HG02870 (cell line): ENCODE measurements around the gene HHAT.
A peak's percentile ranks its signal among the peaks of the same experiment; 100 is the strongest.

ENCODE experiments used
- ATAC-seq: cut with Tn5 transposase; IDR thresholded peaks from one replicate; pipeline ENCODE4 v1.9.1; 2021; ENCODE audit warnings: mild to moderate bottlenecking, moderate library complexity; ENCODE audit not compliant: unreplicated experiment

HHAT gene

DNA sequence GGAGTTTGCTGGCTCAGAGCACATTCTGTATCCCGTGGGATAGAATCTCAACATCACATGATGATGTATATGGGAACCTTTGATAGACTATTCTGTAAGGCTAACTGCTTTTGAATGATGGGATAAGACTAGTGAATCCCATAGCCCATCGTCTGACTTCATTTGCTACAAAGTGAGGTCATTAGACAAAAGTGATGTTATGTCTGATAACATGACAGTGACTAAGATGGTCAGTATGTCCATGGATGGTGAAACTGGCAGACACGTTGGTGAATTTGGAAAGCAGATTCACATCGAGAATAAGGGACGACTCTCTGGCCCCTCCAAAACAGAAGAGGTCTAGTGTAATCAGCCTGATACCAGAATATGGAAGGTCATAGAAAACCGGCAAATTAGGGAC is 108.4 kb downstream of the HHAT start:
- ATAC-seq, result no peak

- ATAC-seq, result no peak
These were observed 109.1 kb downstream of the HHAT start for GRCh38 chr1:210437781-210438180.

DNA sequence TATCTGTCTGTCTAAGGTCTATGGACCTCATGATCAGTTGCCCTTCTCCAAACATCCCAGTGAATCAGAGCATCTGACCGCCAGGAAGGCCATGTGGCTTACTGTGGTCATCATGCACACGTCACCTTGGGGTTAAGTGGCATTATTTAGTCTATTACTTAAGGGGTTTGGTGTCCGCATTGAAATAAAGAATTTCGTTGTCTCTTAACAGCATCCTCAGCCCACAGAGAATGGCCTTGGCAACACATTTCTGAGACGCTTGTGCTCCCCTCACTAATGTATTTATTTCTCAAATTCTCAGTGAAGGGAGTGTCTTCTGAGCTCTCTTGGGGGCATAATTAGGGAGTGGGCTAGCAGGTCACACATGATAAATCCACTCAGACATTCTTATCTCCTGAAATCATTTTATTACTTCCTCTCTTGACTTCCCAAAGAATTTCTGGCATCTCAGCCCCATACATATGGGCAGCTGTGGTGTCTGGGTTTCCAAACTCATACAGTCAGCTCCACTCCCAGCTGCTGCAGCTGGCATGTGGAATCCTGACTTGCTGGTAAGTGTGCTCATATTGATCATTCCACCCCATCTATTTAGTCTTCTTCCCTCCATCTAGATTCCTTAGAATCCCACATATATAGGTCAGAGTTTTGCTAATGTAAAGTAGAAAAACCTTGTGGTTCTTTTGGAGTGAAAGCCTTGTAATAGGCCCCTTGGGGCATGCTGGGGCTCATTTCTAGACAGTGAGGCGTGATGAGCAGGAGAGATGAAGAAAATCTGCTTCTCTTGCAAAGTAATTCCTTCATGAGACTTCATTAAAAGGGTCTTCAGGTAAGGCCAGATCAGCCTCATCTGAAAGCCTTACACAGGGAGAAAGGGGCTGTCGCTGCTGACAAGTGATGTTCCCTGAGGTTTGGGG is 110.5 kb downstream of the HHAT start:
- no peak for ATAC-seq

GRCh38 chr1:210440081-210440480 is 111.4 kb downstream of the HHAT start:
- ATAC-seq, result no peak

GRCh38 chr1:210441028-210441427 is 112.3 kb downstream of the HHAT start:
- no peak for ATAC-seq

DNA sequence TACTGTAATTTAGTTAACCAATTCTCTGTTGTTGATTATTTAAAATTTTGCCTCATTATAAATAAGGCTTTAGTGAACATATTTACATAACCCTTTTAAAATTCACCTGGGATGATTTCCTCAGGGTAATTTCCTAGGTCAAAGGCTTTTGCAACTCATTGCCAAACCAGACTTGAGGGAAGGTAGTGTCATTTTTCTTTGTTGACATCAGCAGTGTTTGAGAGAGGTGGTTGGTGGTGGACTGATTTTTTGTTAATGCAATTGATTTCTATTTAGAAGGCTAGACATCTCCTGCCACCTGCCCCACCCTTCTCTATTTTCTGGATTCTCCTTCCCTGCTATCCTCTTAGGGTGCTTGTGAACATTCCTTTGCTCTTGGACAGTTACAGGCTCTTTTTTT is 116.8 kb downstream of the HHAT start:
- ATAC-seq, result no peak

DNA sequence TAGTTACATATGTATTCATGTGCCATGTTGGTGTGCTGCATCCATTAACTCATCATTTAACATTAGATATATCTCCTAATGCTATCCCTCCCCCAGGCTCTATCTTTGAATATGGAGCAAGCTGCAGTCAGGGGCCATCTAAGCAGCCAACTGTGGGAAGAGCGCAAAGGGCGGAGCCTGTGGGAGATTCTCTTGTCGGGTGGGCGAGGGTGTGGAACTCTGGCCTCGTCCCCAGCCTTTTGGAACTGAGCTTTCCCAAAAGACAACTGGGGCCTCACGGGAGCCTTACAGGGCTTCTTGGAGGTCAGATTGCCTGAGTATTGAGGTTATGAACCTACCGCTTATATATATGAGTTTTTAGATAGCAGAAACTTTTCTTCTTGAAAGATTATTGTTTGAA is 117.2 kb downstream of the HHAT start:
- no peak for ATAC-seq

- peak; percentile 87 for ATAC-seq
These were observed 117.8 kb downstream of the HHAT start for GRCh38 chr1:210446479-210446878.

- ATAC-seq, result no peak
These were observed 118.9 kb downstream of the HHAT start for GRCh38 chr1:210447456-210448057.

GRCh38 chr1:210448297-210448892 is 119.7 kb downstream of the HHAT start:
- ATAC-seq, result peak; percentile 48

DNA sequence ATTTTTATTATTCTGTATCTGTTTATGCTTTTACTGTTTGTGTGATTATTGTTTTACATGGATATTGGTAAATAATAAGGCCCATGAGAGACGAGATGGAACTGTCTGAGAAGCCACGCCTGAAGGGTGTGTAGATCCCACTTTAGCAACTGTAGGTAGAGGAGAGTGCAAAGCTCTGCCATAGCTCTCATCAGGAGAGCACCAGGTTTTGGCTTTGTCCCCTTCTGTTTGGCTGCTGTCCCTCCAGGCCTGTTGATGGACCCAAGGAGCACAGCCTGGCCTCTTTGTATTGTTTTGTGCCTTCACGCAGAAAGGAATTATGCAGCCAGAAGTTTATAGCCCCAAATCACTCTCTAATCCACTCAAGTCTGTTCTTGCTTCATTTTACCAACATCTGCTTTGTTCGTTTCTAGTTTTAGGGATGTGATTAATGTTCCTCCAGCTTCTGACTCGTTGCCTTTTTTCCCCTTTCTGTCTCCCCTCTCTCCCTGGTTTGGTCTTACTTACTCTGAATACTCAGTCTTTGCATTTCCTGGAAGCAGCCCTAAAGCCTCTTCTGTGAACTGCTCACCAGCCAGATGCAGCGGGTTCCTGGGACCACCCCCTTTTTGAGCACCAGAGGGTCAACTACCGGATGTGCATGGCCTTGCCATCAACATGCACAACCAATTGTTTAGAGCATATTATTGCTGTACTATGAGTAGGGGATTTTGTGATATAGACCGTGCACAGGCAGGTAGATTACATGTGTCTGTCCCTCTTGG is 127.3 kb downstream of the HHAT start:
- no peak for ATAC-seq

- no peak for ATAC-seq
These were observed 128.1 kb downstream of the HHAT start for GRCh38 chr1:210456731-210457255.

DNA sequence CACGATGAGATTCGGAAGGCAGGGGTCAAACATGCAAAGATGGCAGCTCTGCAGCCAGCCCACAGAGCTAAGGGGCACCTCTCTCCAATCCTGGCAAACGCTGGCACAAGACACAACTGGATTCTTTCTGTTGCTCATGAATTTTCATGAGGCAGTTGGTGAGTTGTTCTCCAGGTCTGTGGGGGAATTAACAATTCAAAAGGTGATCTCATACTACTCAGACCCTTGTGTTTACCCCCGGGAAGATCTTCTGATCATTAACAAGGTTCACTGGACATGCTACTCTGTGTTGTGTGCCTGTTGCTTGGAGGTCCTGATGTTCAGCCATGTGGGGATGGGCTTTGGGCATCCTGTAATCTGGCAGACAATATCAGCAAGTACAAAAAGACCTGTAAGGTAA is 128.9 kb downstream of the HHAT start:
- ATAC-seq, result no peak

- ATAC-seq, result peak; percentile 84
These were observed 135.9 kb downstream of the HHAT start for GRCh38 chr1:210464519-210465039.

GRCh38 chr1:210465150-210465549 is 136.4 kb downstream of the HHAT start:
- ATAC-seq, result no peak

GRCh38 chr1:210467440-210468043 is 138.8 kb downstream of the HHAT start:
- ATAC-seq, result no peak

- ATAC-seq, result no peak
These were observed 140.7 kb downstream of the HHAT start for GRCh38 chr1:210469441-210469840.

DNA sequence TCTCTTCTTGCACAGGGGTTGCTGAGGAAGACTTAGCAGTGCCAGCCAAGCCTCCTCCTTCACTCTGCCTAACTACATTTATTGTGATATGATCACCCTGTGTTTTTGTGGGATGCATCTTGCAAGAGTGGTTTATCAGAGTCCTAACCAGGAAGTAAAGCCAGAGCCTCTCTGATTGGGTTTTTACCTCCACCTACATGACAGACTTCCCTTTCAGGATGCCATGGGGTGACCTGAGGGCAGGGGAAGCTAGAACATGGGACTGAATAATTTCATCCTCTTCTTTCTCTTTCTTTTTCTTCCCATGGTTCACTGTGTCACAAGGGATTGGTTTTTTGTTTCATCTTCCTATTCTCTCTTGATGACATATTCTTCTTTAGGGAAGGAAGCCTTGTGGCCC is 146.6 kb downstream of the HHAT start:
- no peak for ATAC-seq

DNA sequence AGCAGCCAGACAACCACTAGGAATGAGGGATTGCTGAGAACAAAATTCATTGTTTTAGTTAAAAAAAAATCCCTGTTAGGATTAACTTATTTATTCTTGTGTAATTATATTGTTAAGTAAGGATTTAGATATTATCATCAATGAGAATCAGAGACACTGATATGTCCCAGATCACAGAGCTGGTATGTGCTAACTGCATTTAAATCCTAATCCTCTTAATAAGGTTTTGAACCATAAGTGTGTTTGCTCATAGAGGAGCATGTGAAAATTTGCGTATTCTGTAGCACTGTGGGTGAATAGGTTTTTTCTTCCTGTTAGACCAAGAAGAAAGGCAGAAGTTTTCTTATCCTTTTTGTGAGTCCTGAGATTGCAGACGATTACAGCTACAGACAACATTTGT is 147.1 kb downstream of the HHAT start:
- no peak for ATAC-seq

GRCh38 chr1:210476730-210477129 is 148.0 kb downstream of the HHAT start:
- ATAC-seq, result no peak
